ENCODE results near the gene RAB4A.

Gene RAB4A

GRCh38 chr1:229244091-229244490, 26.8 kb upstream of the RAB4A start:
- DNase-seq (ENCODE audit: low read depth, low spot score), result no peak

- no peak for DNase-seq (ENCODE audit: low read depth, low spot score)
Measured at GRCh38 chr1:229247871-229248270, 23.0 kb upstream of the RAB4A start.

- no peak for DNase-seq (ENCODE audit: low read depth, low spot score)
Measured at GRCh38 chr1:229248821-229249817, 21.8 kb upstream of the RAB4A start.

- no peak for DNase-seq (ENCODE audit: low read depth, low spot score)
Measured at GRCh38 chr1:229249854-229250644, 20.9 kb upstream of the RAB4A start.

GRCh38 chr1:229251185-229251584, 19.7 kb upstream of the RAB4A start:
- no peak for DNase-seq (ENCODE audit: low read depth, low spot score)

GRCh38 chr1:229252228-229252984, 18.5 kb upstream of the RAB4A start:
- DNase-seq (ENCODE audit: low read depth, low spot score), result no peak

- DNase-seq (ENCODE audit: low read depth, low spot score), result no peak
Measured at GRCh38 chr1:229253151-229253974, 17.5 kb upstream of the RAB4A start.

GRCh38 chr1:229254910-229255541, 15.9 kb upstream of the RAB4A start:
- no peak for DNase-seq (ENCODE audit: low read depth, low spot score)

- DNase-seq (ENCODE audit: low read depth, low spot score), result no peak
Measured at GRCh38 chr1:229258031-229258756, 12.7 kb upstream of the RAB4A start.

- no peak for DNase-seq (ENCODE audit: low read depth, low spot score)
Measured at GRCh38 chr1:229258757-229259060, 12.2 kb upstream of the RAB4A start.

- no peak for DNase-seq (ENCODE audit: low read depth, low spot score)
Measured at GRCh38 chr1:229260297-229260696, 10.6 kb upstream of the RAB4A start.

- DNase-seq (ENCODE audit: low read depth, low spot score), result no peak
Measured at GRCh38 chr1:229262239-229262638, 8.7 kb upstream of the RAB4A start.

GRCh38 chr1:229263254-229263653, 7.7 kb upstream of the RAB4A start:
- DNase-seq (ENCODE audit: low read depth, low spot score), result no peak

- no peak for DNase-seq (ENCODE audit: low read depth, low spot score)
Measured at GRCh38 chr1:229264068-229264467, 6.8 kb upstream of the RAB4A start.

- no peak for DNase-seq (ENCODE audit: low read depth, low spot score)
Measured at GRCh38 chr1:229264487-229264886, 6.4 kb upstream of the RAB4A start.

GRCh38 chr1:229266274-229266673, 4.6 kb upstream of the RAB4A start:
- no peak for DNase-seq (ENCODE audit: low read depth, low spot score)

- no peak for DNase-seq (ENCODE audit: low read depth, low spot score)
Measured at GRCh38 chr1:229266832-229267500, 3.9 kb upstream of the RAB4A start.

GRCh38 chr1:229268505-229268904, 2.4 kb upstream of the RAB4A start:
- no peak for DNase-seq (ENCODE audit: low read depth, low spot score)

GRCh38 chr1:229271448-229272159, 693 bp downstream of the RAB4A start:
- no peak for DNase-seq (ENCODE audit: low read depth, low spot score)

All from iPS DF 19.7 (cell line).